ENCODE results near the gene CAPN2.
A peak's percentile ranks its signal among the peaks of the same experiment; 100 is the strongest.

Gene CAPN2

DNA sequence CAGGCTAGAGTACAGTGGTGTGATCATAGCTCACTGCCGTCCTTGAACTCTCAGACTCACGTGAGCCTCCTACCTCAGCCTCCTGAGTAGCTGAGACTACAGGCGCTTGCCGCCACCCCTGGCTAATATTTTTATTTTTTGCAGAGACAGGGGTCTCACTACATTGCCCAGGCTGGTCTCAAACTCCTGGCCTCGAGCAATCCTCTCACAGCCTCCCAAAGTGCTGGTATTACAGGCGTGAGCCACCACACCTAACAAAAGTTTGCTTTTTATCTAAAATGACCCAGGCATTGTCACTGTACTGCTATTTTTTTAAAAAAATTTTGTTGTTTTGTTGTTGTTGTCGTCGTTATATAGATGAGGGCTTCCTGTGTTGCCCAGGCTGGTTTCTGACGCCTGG, 46.4 kb downstream of the CAPN2 start:
- DNase-seq (ENCODE audit: low read depth in 2 of 2): no peak

DNA sequence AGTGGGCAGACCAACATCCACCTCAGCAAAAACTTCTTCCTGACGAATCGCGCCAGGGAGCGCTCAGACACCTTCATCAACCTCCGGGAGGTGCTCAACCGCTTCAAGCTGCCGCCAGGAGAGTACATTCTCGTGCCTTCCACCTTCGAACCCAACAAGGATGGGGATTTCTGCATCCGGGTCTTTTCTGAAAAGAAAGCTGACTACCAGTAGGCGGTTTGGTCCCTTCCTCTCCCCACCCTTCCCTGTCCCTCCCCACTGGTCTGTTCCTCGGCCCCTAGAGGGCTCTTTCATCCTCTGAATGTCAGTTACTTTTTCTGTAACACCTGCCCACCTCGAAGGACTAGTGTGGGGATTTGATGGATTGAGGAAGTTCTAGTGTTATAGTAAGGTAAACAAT, 46.9 kb downstream of the CAPN2 start:
- DNase-seq (ENCODE audit: low read depth in 2 of 2): no peak

DNA sequence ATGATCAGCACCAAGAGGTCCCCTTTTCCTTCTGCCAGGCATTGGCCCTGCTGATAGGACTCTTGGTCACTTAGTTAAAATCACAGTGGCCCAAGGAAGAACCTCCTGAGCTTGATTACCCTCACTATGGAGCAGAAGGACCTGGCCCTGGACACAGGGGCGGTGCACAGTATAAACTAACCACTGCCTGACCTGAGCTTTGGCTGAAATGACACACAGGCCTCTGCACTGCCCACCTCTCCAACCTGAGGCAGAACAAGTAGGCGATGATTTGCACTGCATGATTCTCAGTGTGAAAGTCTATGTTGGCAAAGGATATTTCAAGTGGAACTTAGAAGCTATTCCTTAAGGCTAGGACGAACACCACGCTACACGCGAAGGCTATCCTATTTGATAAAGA, 48.5 kb downstream of the CAPN2 start:
- no peak for DNase-seq (ENCODE audit: low read depth in 2 of 2)

- no peak for DNase-seq (ENCODE audit: low read depth in 2 of 2)
Observed at GRCh38 chr1:223761411-223761810, 49.1 kb downstream of the CAPN2 start.

GRCh38 chr1:223763251-223763650, 50.9 kb downstream of the CAPN2 start:
- DNase-seq (ENCODE audit: low read depth in 2 of 2): no peak

DNA sequence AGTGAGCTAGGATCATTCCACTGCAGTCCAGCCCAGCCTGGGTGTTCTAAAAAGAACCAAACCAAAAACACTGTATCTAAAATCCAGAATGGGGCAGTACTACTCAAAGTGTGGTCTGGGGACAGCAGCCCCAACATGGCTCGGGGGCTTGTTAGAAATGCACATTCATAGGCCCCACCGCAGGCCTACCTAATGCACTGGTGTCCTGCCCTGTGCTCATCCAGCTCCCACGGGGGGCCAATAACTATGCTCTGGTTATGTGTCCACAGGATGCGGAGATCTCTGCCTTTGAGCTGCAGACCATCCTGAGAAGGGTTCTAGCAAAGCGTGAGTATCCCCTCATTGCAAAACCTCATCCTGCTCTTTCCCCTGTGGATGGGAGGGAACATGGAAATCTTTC, 51.5 kb downstream of the CAPN2 start:
- DNase-seq (ENCODE audit: low read depth in 2 of 2): no peak

- no peak for DNase-seq (ENCODE audit: low read depth in 2 of 2)
Observed at GRCh38 chr1:223765036-223765718, 52.8 kb downstream of the CAPN2 start.

GRCh38 chr1:223765719-223766340, 53.5 kb downstream of the CAPN2 start:
- no peak for DNase-seq (ENCODE audit: low read depth in 2 of 2)

GRCh38 chr1:223770621-223771315, 58.4 kb downstream of the CAPN2 start:
- no peak for DNase-seq (ENCODE audit: low read depth in 2 of 2)

DNA sequence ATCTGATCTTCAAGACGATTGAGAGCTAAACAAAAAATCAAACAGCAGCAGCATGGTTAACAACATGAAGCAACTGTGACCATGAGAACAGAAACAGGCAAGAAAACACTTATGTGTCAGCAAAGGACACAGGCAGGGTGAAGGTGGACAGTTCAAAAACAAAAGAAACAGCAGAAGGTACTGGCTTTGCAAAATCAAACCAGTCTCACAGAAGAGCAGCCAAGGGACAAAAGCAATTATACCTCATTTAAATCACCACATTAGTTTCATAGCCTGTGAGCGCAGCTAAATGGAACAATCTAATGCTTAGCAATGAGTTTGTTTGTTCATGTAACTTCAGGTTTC, 59.1 kb downstream of the CAPN2 start:
- DNase-seq (ENCODE audit: low read depth in 2 of 2): no peak

DNA sequence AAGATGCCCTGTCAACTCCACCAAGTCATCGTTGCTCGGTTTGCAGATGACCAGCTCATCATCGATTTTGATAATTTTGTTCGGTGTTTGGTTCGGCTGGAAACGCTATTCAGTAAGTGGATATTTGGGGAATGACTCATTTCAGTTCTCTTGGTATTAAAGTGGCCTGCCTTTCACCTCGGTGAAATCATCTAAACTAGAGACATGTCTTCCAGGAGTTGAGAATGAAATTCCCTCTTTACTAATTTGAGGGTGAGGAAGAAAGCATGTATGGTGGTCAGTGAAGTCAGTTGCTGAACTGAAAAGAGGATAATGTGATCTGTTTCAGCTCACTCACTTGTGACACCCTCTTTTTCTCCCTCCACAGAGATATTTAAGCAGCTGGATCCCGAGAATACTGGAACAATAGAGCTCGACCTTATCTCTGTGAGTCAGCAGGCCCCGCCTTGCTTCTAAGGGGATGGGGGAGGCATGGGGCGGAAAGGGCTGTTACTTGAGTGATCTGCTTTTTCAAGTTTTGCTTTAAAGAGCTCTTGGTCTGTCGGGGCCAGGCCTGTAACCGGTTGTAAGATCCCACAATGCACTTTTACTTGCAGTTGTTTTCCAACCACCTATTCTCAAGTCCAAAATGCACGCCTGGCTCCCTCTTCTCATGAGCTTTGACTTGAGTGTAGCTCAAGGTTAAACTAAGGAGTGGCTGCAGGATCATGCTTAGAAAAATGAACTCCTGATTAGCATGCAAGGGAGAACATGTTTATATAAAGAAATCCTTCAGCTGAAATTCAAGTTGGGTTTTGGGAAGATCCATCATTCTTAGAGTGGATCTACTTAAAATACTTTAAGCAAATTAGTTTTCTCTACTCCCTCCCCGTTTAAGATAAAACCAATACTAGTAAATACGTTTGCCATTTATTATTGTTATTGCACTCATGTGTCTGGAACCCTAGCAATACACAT, 59.8 kb downstream of the CAPN2 start:
- peak; percentile 47 to 48 for DNase-seq (ENCODE audit: low read depth in 2 of 2)

GRCh38 chr1:223772771-223773160, 60.4 kb downstream of the CAPN2 start:
- DNase-seq (ENCODE audit: low read depth in 2 of 2): no peak

DNA sequence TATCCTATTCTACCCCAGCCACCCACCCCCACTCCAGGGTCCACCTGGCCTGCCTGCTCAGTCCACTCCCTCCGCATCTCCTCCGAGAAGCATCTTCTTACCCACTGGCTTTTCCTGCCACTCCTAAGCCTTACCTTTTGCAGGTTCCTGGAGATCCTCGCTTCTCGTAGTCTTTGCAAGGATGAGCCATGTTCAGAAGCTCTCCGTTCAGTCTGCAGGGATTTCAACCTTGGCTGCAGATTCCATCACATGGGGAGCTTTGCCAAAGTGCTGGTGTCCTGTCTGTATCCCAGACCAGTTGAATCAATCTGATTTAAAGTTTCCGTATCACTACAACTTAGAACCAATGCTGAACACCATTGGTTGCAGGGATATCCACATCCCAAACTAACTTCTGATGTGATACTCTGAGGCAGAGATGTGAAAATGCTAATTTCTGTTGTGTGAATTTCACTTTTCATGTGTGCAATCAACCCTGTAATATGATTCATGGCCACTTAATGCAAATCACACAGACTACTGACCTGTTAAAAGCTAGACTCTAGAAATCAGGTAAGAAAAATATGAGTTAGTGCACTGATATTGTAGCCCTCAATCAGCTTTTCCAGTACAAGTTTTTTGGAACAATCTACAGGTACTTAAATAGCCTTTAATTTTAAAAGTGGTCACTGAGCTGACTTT, 61.9 kb downstream of the CAPN2 start:
- DNase-seq (ENCODE audit: low read depth in 2 of 2): no peak

DNA sequence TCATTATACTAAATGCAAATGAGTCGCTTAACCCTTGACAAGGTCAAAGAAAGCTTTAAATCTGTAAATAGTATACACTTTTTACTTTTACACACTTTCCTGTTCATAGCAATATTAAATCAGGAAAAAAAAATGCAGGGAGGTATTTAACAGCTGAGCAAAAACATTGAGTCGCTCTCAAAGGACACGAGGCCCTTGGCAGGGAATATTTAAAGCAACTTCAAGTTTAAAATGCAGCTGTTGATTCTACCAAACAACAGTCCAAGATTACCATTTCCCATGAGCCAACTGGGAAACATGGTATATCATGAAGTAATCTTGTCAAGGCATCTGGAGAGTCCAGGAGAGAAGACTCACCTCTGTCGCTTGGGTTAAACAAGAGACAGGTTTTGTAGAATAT, 62.7 kb downstream of the CAPN2 start:
- no peak for DNase-seq (ENCODE audit: low read depth in 2 of 2)

DNA sequence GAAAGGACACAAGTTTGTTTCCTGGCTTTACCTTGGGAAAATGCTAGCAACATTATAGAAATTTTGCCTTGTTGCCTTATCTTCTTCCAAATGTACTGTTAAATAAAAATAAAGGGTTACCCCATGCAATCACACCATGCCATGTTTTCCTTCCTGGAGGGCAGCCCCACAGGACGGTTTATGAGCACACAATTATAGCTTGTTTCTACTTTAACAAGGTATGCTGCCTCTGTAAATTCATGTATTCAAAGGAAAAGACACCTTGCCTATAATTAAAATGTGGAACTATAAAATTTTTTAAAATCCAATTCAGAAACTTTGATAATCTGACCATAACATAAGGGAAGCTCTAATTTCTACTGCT, 63.4 kb downstream of the CAPN2 start:
- DNase-seq (ENCODE audit: low read depth in 2 of 2): no peak

DNA sequence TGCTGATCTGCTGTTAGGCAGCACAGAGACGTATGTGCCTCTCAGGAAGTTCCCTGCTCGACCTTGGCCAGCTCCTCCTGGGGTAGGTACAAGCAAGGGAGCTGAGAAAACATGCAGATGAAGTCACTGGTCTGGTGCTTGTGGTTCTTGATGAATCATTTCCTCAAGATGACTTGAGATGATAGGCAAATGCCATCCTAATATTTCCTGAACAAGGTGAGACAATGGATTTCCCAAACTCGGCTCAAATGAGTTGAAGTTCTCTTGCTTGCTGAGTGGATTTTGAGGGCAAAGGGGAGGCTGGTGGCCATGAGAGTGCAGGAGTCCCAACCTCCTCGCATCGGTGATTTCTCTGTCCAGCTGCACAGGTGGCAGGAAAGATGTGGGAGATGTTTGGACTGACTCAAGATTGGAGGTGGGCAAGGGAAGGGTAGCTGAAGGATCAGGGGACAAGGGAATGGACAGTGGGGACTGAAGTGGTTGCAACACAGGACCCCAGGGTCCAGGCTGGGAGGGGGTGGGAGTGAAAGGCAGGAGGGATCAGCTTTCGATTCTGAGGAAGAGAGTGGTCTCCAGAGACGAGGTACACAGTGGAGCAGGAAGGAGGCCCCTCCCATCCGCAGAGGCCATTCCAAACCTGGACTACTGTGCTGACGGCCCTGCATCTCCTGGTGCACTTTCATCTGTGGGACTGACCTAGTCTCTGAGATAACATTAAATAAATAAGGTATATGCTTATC, 63.9 kb downstream of the CAPN2 start:
- DNase-seq (ENCODE audit: low read depth in 2 of 2): peak; percentile 14 to 22

DNA sequence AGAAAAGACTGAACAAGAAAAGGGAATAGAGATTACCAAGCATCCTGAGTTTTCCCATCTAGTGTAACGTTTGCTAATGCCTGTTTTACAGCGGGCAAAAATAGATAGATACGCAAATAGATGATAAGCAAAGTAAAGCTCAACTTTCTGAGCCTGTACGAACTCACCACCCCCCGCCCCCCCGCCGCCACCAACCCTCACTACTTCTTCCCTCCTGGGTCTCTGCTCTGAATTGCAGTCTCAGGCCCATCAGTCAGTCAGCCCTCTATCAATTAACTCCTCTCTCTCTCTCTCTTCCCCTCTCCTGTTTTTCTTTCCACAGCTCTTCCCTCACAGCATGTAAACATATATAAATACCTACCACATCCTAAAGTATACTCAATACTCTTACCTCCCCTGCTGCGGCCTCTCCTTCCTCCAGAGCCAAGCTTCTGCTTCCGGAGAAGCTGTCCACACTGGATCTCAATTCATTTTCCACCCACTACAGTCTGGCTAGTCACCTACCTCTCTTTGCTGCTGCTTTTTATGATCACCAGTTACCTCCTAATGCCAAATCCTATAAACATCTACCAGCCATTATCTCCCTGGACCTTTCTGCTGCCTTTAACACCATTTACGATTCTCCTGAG, 64.6 kb downstream of the CAPN2 start:
- no peak for DNase-seq (ENCODE audit: low read depth in 2 of 2)

DNA sequence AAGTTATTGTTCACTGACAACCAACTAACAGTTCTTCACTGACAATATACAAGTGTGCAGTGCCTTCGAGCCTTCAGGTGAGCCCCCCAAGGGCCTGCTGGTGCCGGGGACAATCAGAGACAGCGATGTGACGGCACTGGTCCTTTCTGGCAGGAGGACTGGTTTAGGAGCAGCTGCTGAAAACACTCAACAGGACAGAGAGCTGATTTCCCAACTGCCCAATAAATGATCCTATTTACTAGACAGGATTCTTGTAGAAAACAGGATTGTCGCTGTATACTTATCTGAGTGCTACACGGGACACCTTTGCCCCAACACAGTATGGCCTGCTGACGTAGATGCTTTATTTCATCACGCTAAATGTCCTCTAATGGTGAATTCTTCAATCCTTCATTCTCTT, 68.0 kb downstream of the CAPN2 start:
- no peak for DNase-seq (ENCODE audit: low read depth in 2 of 2)

DNA sequence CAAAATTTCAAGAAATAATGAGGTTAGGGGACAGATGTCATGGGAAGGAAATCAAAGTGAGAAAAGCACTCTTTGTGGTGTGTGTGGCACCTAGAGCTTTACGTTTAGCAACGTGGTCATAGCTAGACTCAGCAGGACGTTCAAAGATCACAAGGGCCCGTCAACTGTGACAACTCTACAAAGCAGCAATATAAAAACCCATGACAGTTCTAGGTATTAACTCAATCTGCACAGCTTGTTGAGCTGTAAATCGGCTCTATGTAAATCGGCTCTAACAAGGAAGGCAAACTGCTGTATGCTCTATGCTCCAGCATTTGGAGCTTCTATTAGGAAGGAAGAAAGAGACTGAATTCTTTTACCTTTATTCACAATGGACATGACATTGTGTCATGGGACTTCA, 68.6 kb downstream of the CAPN2 start:
- no peak for DNase-seq (ENCODE audit: low read depth in 2 of 2)

DNA sequence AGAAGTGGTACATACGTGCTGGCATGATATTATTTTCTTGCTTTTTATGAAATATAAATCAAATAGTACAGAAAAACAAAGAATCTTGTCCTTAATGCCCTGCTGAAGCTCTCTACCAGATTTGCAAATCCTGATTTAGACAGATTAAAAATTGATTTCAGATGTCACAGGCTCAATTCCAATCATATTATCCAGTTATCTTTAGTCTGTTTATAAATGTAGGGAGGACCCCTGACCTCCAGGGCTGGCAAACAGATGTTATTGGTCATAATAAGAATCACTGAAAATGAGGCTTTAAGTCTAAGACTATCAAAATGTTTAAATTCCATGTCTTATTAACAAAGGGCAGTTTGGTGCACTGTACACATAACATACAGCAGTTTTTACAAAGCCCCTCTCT, 71.3 kb downstream of the CAPN2 start:
- no peak for DNase-seq (ENCODE audit: low read depth in 2 of 2)

- no peak for DNase-seq (ENCODE audit: low read depth in 2 of 2)
Observed at GRCh38 chr1:223784541-223784940, 72.2 kb downstream of the CAPN2 start.

All from fibroblast of skin of left quadriceps (primary cell).